GM12873 (cell line): Measurements from ENCODE around the gene SPC24.

Experiments used
- CTCF ChIP-seq: IDR thresholded peaks from 2 replicates; pipeline ENCODE4 v1.5.1; 2012; ENCODE audit warnings: low read depth, mild to moderate bottlenecking, moderate library complexity, low read length, control low read depth; ENCODE audit not compliant: insufficient read depth; ENCODE audit errors: missing control alignments

Gene SPC24

GRCh38 chr19:11168568-11168967 is 13.0 kb upstream of the SPC24 start:
- TF ChIP-seq CTCF = no peak

- TF ChIP-seq CTCF = no peak
Measured at GRCh38 chr19:11166281-11167142, 10.9 kb upstream of the SPC24 start.

GRCh38 chr19:11165486-11166030 is 10.0 kb upstream of the SPC24 start:
- no peak for TF ChIP-seq CTCF

DNA sequence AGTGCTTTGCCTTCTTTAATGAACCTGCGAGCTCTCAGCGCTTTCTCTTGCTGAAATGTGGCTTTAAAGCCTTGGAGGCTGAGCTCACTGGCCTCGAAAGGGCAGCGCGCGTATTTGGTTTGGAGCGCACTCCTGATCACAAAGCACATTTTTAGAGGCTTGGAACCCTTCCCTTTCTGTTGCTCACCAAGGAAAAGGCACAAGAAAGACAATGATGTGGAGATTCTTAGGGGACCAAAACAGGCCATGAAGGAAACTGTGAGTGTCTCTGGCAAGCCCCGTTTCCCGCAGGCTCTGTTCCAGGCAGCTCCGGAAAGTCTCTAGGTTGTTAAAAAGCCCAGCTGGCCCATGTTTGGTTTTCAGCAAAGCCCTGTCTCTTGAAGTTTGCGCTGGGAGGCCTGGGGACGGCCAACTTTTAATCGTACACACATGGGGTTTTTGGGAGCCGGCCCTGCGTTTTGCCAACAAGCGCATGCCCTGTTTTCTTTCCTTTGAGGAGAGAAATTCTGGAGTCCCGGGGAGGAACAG is 9.4 kb upstream of the SPC24 start:
- TF ChIP-seq CTCF = no peak

- no peak for TF ChIP-seq CTCF
Measured at GRCh38 chr19:11164296-11164695, 8.7 kb upstream of the SPC24 start.

- TF ChIP-seq CTCF = no peak
Measured at GRCh38 chr19:11159598-11160439, 4.2 kb upstream of the SPC24 start.

DNA sequence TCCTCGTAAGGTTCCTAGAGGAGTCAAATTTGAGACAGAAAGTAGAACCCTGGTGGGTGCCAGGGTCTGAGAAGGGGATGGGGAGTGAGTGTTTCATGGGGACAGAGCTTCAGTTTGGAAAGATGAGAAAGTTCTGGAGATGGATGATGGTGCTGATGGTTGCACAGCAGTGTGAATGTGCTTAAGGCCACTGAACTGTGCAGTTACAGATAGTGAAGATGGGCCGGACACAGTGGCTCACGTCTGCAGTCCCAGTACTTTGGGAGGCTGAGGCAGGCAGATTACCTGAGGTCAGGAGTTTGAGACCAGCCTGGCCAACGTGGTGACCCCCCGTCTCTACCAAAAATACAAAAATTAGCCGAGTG is 917 bp downstream of the SPC24 start:
- TF ChIP-seq CTCF = no peak
